Measurements from ENCODE around the gene CASZ1. TPM values are rescaled to one million over a fixed set of nuclear protein-coding genes. Genes with fewer than 3 reads are reported as not detected.

Gene CASZ1
- total and polyA plus RNA-seq, 2 donors (not counting 3 experiments of a cell fraction or from before 2014, with no cell fraction given), result 1.5 to 5.2 TPM

GRCh38 chr1:10707208-10707607 lies 89.2 kb downstream of the CASZ1 start:
- no peak for FAIRE-seq
- intact Hi-C loops (cut with micrococcal nuclease), result no loop called here
- dilution Hi-C loops (cut with MboI; ENCODE audit: extremely low pct_ligation_motif_present, low sequenced_read_pairs), result no loop called here

More at GRCh38 chr1:10707208-10707607, 89.2 kb downstream of the CASZ1 start:
- no peak overlapping the region for H3K4me2 ChIP-seq (ENCODE audit: insufficient read depth, low read length)
- no peaks in the 10 kb centered on the region for H4K20me1 ChIP-seq (replicated peaks; ENCODE audit: control insufficient read depth, extremely low read depth, insufficient read depth, low read length)
- ChIA-PET CTCF (no interaction called here), POLR2A (no interaction called here)
- H3K36me3 ChIP-seq (ENCODE audit: control insufficient read depth in 2 of 2, extremely low read depth in 1 of 2, insufficient read depth in 2 of 2, low read length in 2 of 2), result no peaks in the 10 kb centered on the region
- no peaks in the 10 kb centered on the region for H3K9me1 ChIP-seq (replicated peaks; ENCODE audit: control insufficient read depth, extremely low read depth, insufficient read depth, low read length)
- no peak overlapping the region for H2AFZ ChIP-seq (ENCODE audit: low read depth, low read length)
- H3K79me2 ChIP-seq (ENCODE audit: control insufficient read depth, insufficient read depth, low read length), result no peaks in the 10 kb centered on the region
- H3K9ac ChIP-seq (replicated peaks; ENCODE audit: extremely low read depth, insufficient read depth, low read length), result no peak overlapping the region
- TF ChIP-seq MYC (IDR thresholded peaks at IDR 0.05; ENCODE audit: low read depth, low read length), result no peak
- no peak for TF ChIP-seq GATA2 (IDR thresholded peaks at IDR 0.05; ENCODE audit: insufficient read depth, insufficient read length, low read depth, low read length)
- TF ChIP-seq CTCF (IDR thresholded peaks at IDR 0.05; ENCODE audit: extremely low read depth in 1 of 2, insufficient read depth in 1 of 2, low read depth in 1 of 2, low read length in 2 of 2), result no peak
- no peak for TF ChIP-seq MAX (IDR thresholded peaks at IDR 0.05; ENCODE audit: insufficient read depth, insufficient read length)
- no peak for TF ChIP-seq POLR2AphosphoS5 (IDR thresholded peaks at IDR 0.05; ENCODE audit: insufficient read depth, low read depth, low read length)
- TF ChIP-seq FOS (IDR thresholded peaks at IDR 0.05; ENCODE audit: borderline replicate concordance, insufficient read depth, low read length), result no peak
- TF ChIP-seq EZH2 (IDR thresholded peaks at IDR 0.05; ENCODE audit: borderline replicate concordance, low read depth, low read length, severe bottlenecking), result no peak
- no peak for TF ChIP-seq JUN (IDR thresholded peaks at IDR 0.05; ENCODE audit: borderline replicate concordance, insufficient read depth, insufficient read length, low read depth)
- no peak for TF ChIP-seq POLR2A (IDR thresholded peaks at IDR 0.05; ENCODE audit: low read depth, low read length)
- peaks cover 0 to 5% of the 10 kb centered on the region in 2 experiments for H3K27me3 ChIP-seq (ENCODE audit: control insufficient read depth in 2 of 2, insufficient read depth in 2 of 2, low read length in 2 of 2)
- no peaks in the 10 kb centered on the region for H3K4me1 ChIP-seq (ENCODE audit: control insufficient read depth, extremely low read depth, insufficient read depth, low read length)
- H3K9me3 ChIP-seq (replicated peaks; ENCODE audit: control insufficient read depth, insufficient read depth, low read length), result no peaks in the 10 kb centered on the region
- no peak overlapping the region for H3K4me3 ChIP-seq (replicated peaks in 1 of 3; ENCODE audit: insufficient read depth in 1 of 3, low read depth in 1 of 3, low read length in 3 of 3)
- no peak for DNase-seq (ENCODE audit: low read depth, low spot score)
- BruUV-seq (replicated peaks), result no TSS peak
- no peak overlapping the region for H3K27ac ChIP-seq (ENCODE audit: insufficient read depth, low read depth, low read length)
